HG03135 (cell line): ENCODE measurements around the gene ZNF106.
A peak's percentile ranks its signal among the peaks of the same experiment; 100 is the strongest.

Experiments
- ATAC-seq: cut with Tn5 transposase; IDR thresholded peaks from one replicate; pipeline ENCODE4 v1.9.1; 2021; ENCODE audit warnings: mild to moderate bottlenecking, moderate library complexity; ENCODE audit not compliant: unreplicated experiment

The ZNF106 gene

GRCh38 chr15:42490671-42491538 is at the start of gene ZNF106:
Gene ZNF106 (minus strand): TSS chr15:42491141. CDS start chr15:42472289, 18,852 bp downstream.
- ATAC-seq = peak; percentile 47

GRCh38 chr15:42533246-42533645 is 42.3 kb upstream of the ZNF106 start:
- ATAC-seq = no peak

- no peak for ATAC-seq
These were observed 38.0 kb upstream of the ZNF106 start for GRCh38 chr15:42528970-42529369.

- ATAC-seq = no peak
These were observed 32.4 kb upstream of the ZNF106 start for GRCh38 chr15:42523331-42523730.

GRCh38 chr15:42511007-42511391 is 20.1 kb upstream of the ZNF106 start:
- no peak for ATAC-seq

- no peak for ATAC-seq
These were observed 19.5 kb upstream of the ZNF106 start for GRCh38 chr15:42510258-42511006.

GRCh38 chr15:42508263-42508690 is 17.3 kb upstream of the ZNF106 start:
- ATAC-seq = no peak

- ATAC-seq = no peak
These were observed 16.6 kb upstream of the ZNF106 start for GRCh38 chr15:42507514-42507913.

GRCh38 chr15:42504631-42505030 is 13.7 kb upstream of the ZNF106 start:
- ATAC-seq = no peak

- ATAC-seq = no peak
These were observed 12.9 kb upstream of the ZNF106 start for GRCh38 chr15:42503825-42504224.

GRCh38 chr15:42502477-42502876 is 11.5 kb upstream of the ZNF106 start:
- no peak for ATAC-seq

- ATAC-seq = no peak
These were observed 9.1 kb upstream of the ZNF106 start for GRCh38 chr15:42499858-42500609.

- ATAC-seq = no peak
These were observed 7.5 kb upstream of the ZNF106 start for GRCh38 chr15:42498212-42499068.

- ATAC-seq = peak; percentile 70
These were observed 4.6 kb upstream of the ZNF106 start, which contains the start of gene SNAP23 for GRCh38 chr15:42495361-42496212. Gene SNAP23 (plus strand): TSS chr15:42495634. CDS start chr15:42511847, 16,213 bp downstream.

GRCh38 chr15:42494998-42495360 is 4.0 kb upstream of the ZNF106 start:
- no peak for ATAC-seq

GRCh38 chr15:42493679-42494078 is 2.7 kb upstream of the ZNF106 start:
- no peak for ATAC-seq

- no peak for ATAC-seq
These were observed 741 bp upstream of the ZNF106 start for GRCh38 chr15:42491539-42492225.

GRCh38 chr15:42490291-42490670 is 660 bp downstream of the ZNF106 start:
- peak; percentile 19 for ATAC-seq

- ATAC-seq = no peak
These were observed 7.3 kb downstream of the ZNF106 start for GRCh38 chr15:42483677-42484076.
